OCI-LY7 (cell line): ENCODE data around the gene NOL4L. TPM values are rescaled to one million over a fixed set of nuclear protein-coding genes. Genes with fewer than 3 reads are reported as not detected.

ENCODE experiments used
- BruUV-seq: library from RNA; stranded (reverse); fragments of 400-500 nt; replicated peaks from 2 replicates; lab custom pipeline; 2021; lab: Mats Ljungman, UMichigan
- CTCF ChIA-PET: fragments of 300-600 bp; sonication (Branson Sonifier 250); formaldehyde crosslinking; loops from one replicate; lab custom pipeline; 2022; ENCODE audit warnings: antibody characterized with exemption; ENCODE audit not compliant: unreplicated experiment; lab: Charles Lee
- POLR2A ChIA-PET: fragments of 300-600 bp; sonication (Branson Sonifier 250); formaldehyde crosslinking; loops from one replicate; lab custom pipeline; 2022; ENCODE audit warnings: antibody characterized with exemption; lab: Charles Lee
- DNase-seq: peaks from one replicate; pipeline ENCODE4 v3.0.0-alpha.2; 2015; ENCODE audit warnings: low spot score
- H2AFZ ChIP-seq: fragments of 200-600 bp; sonication (generic), shearing (Covaris generic); 2 replicates; pipeline ENCODE4 v1.6.1; 2014; ENCODE audit warnings: mild to moderate bottlenecking, antibody characterized with exemption, low read length, moderate library complexity
- H3K27ac ChIP-seq: fragments of 200-600 bp; sonication (generic); 2 replicates; pipeline ENCODE4 v1.5.1; 2014; ENCODE audit warnings: mixed run types, low read depth, mild to moderate bottlenecking, moderate library complexity, low read length, inconsistent platforms; ENCODE audit not compliant: poor library complexity, severe bottlenecking
- H3K36me3 ChIP-seq: fragments of 200-600 bp; sonication (generic); 2 replicates; pipeline ENCODE4 v1.6.1; 2014; ENCODE audit warnings: mild to moderate bottlenecking, antibody characterized with exemption, low read length, moderate library complexity, mixed read lengths; ENCODE audit not compliant: insufficient read depth
- H3K4me1 ChIP-seq: fragments of 200-600 bp; sonication (generic); 2 replicates; pipeline ENCODE4 v1.5.1; 2014; ENCODE audit warnings: mild to moderate bottlenecking, low read length; ENCODE audit not compliant: insufficient read depth, poor library complexity, severe bottlenecking
- H3K4me2 ChIP-seq: fragments of 200-600 bp; sonication (generic); 2 replicates; pipeline ENCODE4 v1.6.1; 2014; ENCODE audit warnings: mild to moderate bottlenecking, low read length
- H3K4me3 ChIP-seq: fragments of 200-600 bp; sonication (generic); 2 replicates; pipeline ENCODE4 v1.5.1; 2014; ENCODE audit warnings: mild to moderate bottlenecking, low read depth, low read length; ENCODE audit not compliant: poor library complexity, severe bottlenecking
- H3K79me2 ChIP-seq: fragments of 200-600 bp; sonication (generic); 2 replicates; pipeline ENCODE4 v1.6.1; 2016; ENCODE audit warnings: low read depth, mild to moderate bottlenecking, low read length, moderate library complexity, mixed read lengths; ENCODE audit not compliant: insufficient read depth
- H3K9me2 ChIP-seq: fragments of 200-600 bp; sonication (generic); 2 replicates; pipeline ENCODE4 v1.6.1; 2016; ENCODE audit warnings: mild to moderate bottlenecking, low read length, mixed read lengths; ENCODE audit not compliant: insufficient read depth
- H3K9me3 ChIP-seq: fragments of 200-600 bp; sonication (generic); 2 replicates; pipeline ENCODE4 v1.6.1; 2014; ENCODE audit warnings: mild to moderate bottlenecking, mixed run types, low read length, mixed read lengths
- H4K20me1 ChIP-seq: fragments of 200-600 bp; sonication (generic); 2 replicates; pipeline ENCODE4 v1.6.1; 2014; ENCODE audit warnings: mild to moderate bottlenecking, antibody characterized with exemption, low read length, moderate library complexity, mixed read lengths; ENCODE audit not compliant: insufficient read depth
- CTCF ChIP-seq: fragments of 200-600 bp; sonication (generic); conservative IDR thresholded peaks from 2 replicates; pipeline ENCODE4 v1.5.1; 2014; ENCODE audit warnings: mild to moderate bottlenecking, antibody characterized with exemption, low read length, moderate library complexity, mixed read lengths
- EZH2phosphoT487 ChIP-seq: fragments of 200-600 bp; sonication (generic); IDR thresholded peaks from 2 replicates; pipeline ENCODE4 v1.6.1; 2018; ENCODE audit warnings: low read depth, borderline replicate concordance, mild to moderate bottlenecking, mixed run types, antibody characterized with exemption, low read length, moderate library complexity, mixed read lengths
- intact Hi-C: fragments of 100-400 bp; cut with micrococcal nuclease; formaldehyde crosslinking; loops from one replicate; pipeline ENCODE4 v1.10.0; 2022; ENCODE audit not compliant: unreplicated experiment
- total RNA-seq, 2 experiments: library from RNA; depleted of rRNA in 1 of 2; stranded (reverse); fragments of >200 nt in 1 of 2; shearing (Covaris generic) in 1 of 2; gene quantifications; 2 replicates each; pipeline ENCODE4 v1.2.3, GENCODE V29; 2014 to 2022

The NOL4L gene
- total RNA-seq, 2 experiments from 2014 or later: 3.9 to 4.2 TPM

- intact Hi-C loops: no loop called here
- Histone ChIP-seq H3K9me3 (no peaks in the 10 kb centered on the region), H3K4me1 (no peaks in the 10 kb centered on the region), H3K79me2 (no peaks in the 10 kb centered on the region), H4K20me1 (no peaks in the 10 kb centered on the region), H3K9me2 (no peaks in the 10 kb centered on the region), H3K4me3 (no peak overlapping the region), H2AFZ (no peak overlapping the region), H3K27ac (no peak overlapping the region), H3K4me2 (no peak overlapping the region), H3K36me3 (no peaks in the 10 kb centered on the region)
- POLR2A ChIA-PET: interaction anchor here (0.6 kb wide), 1 partner anchor 9 kb away, joined by 3 read pairs; no protein-coding TSS in a partner anchor
- no peak for TF ChIP-seq EZH2phosphoT487
- TF ChIP-seq CTCF: no peak
- CTCF ChIA-PET: no interaction called here
- no TSS peak for BruUV-seq
- DNase-seq: no peak
Measured at GRCh38 chr20:32490942-32491763, 94.0 kb downstream of the NOL4L start.

GRCh38 chr20:32488066-32488838 is 96.9 kb downstream of the NOL4L start:
- H3K9me2 ChIP-seq: no peaks in the 10 kb centered on the region
- no peak overlapping the region for H3K4me2 ChIP-seq
- H3K4me1 ChIP-seq: peaks cover 14% of the 10 kb centered on the region
- H3K79me2 ChIP-seq: no peaks in the 10 kb centered on the region
- no peaks in the 10 kb centered on the region for H3K36me3 ChIP-seq
- TF ChIP-seq EZH2phosphoT487: no peak
- no peak for TF ChIP-seq CTCF
- no peak overlapping the region for H3K4me3 ChIP-seq
- BruUV-seq: no TSS peak
- intact Hi-C loops: no loop called here
- H4K20me1 ChIP-seq: no peaks in the 10 kb centered on the region
- no peak for DNase-seq
- CTCF ChIA-PET: no interaction called here
- H2AFZ ChIP-seq: no peak overlapping the region
- no peaks in the 10 kb centered on the region for H3K9me3 ChIP-seq
- no peak overlapping the region for H3K27ac ChIP-seq
- POLR2A ChIA-PET: no interaction called here
